Regular cardiac myocyte (primary cell): Measurements from ENCODE around the gene TMEM86B. TPM values are rescaled to one million over a fixed set of nuclear protein-coding genes. Genes with fewer than 3 reads are reported as not detected.

Source experiments
- total RNA-seq: library from RNA; depleted of rRNA; stranded (reverse); fragments of >200 nt; gene quantifications from 2 replicates; pipeline ENCODE4 v1.2.3, GENCODE V29; 2014

Gene TMEM86B
- 1.5 and 2.3 TPM in 2 replicates for total RNA-seq

GRCh38 chr19:55228403-55229031 lies at the start of gene TMEM86B:
Gene TMEM86B (minus strand): TSS chr19:55228763. CDS start chr19:55228741, 22 bp downstream.

DNA sequence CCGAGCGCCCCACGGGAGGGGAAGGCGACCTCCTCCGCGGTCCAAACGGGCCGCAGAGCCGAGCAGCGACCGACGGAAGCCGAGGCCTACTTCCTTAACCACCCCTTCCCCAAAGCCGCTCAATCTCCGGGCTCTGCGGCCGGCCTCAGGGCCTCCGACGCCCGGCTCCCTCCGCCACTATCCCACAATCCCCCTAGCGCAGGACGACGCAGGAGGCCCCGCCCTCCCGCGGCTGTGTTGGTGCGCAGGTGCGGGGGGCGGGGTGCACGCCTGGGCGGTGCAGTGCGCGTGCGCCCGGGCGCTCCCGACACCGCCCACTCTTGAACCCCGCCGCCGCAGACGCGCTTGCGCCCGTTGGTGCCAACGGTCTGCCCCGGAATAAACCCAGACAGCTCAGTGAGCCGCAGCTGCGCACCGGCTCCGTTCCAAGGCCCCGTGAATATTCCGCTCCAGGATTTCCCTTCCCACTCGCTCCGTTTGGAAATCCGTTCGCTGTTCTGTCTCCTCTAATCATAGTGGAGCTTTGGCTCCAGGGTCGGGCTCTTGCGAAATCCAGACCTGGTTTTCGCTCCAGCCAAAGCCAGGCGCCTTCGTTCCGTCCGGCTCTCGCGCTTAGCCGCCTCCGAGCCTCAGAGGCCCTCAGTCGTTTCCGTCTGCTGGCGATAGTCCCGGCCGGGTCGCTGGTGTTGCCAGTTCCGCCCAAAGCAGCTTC lies 30.4 kb upstream of the TMEM86B start, which contains the start of gene PPP6R1:
Gene PPP6R1, minus strand, starts transcription at position 190 of the 712 bp plus-strand sequence. CDS start 11,914 bp downstream, outside the sequence.

GRCh38 chr19:55208880-55209692 lies 19.5 kb downstream of the TMEM86B start, which contains the start of gene PTPRH:
Gene PTPRH (minus strand): TSS chr19:55209501. CDS start chr19:55209433, 68 bp downstream.

GRCh38 chr19:55179606-55180484 lies 48.7 kb downstream of the TMEM86B start, which contains the start of gene SYT5:
Gene SYT5 (minus strand): TSS chr19:55180289. CDS start chr19:55179041, 1,248 bp downstream.

Other genes starting within 250 kb of the TMEM86B start
- not detected in 2 replicates for gene GP6, start 190.5 kb downstream of the TMEM86B start, total RNA-seq
- 10.0 and 11.3 TPM in 2 replicates for gene RDH13, start 165.6 kb downstream of the TMEM86B start, total RNA-seq
- 0.56 and 1.3 TPM in 2 replicates for gene EPS8L1, start 152.9 kb downstream of the TMEM86B start, total RNA-seq
- gene PPP1R12C, start 111.1 kb downstream of the TMEM86B start, total RNA-seq, result 31.0 and 42.9 TPM in 2 replicates
- gene TNNT1, start 79.6 kb downstream of the TMEM86B start, total RNA-seq, result 3.4 and 3.8 TPM in 2 replicates
- gene TNNI3, start 71.0 kb downstream of the TMEM86B start, total RNA-seq, result not detected in 2 replicates
- 0.77 and 0.85 TPM in 2 replicates for gene DNAAF3, start 62.1 kb downstream of the TMEM86B start, total RNA-seq
- gene SYT5, start 48.5 kb downstream of the TMEM86B start, total RNA-seq, result 0.96 TPM in 1 of 2 replicates, not detected in the other
- gene PTPRH, start 19.3 kb downstream of the TMEM86B start, total RNA-seq, result 6.5 and 21.4 TPM in 2 replicates
- gene PPP6R1, start 30.3 kb upstream of the TMEM86B start, total RNA-seq, result 16.3 and 35.5 TPM in 2 replicates
- 18.9 and 40.6 TPM in 2 replicates for gene HSPBP1, start 51.3 kb upstream of the TMEM86B start, total RNA-seq
- gene BRSK1, start 55.2 kb upstream of the TMEM86B start, total RNA-seq, result 3.9 and 6.7 TPM in 2 replicates
- not detected in 2 replicates for gene TMEM150B, start 96.6 kb upstream of the TMEM86B start, total RNA-seq
- 2.7 and 7.6 TPM in 2 replicates for gene KMT5C, start 111.1 kb upstream of the TMEM86B start, total RNA-seq
- not detected in 2 replicates for gene COX6B2, start 126.0 kb upstream of the TMEM86B start, total RNA-seq
- not detected in 2 replicates for gene GARIN5B, start 134.5 kb upstream of the TMEM86B start, total RNA-seq
- gene IL11, start 141.7 kb upstream of the TMEM86B start, total RNA-seq, result 4.8 and 26.3 TPM in 2 replicates
- not detected in 2 replicates for gene TMEM190, start 148.1 kb upstream of the TMEM86B start, total RNA-seq
- gene TMEM238, start 155.5 kb upstream of the TMEM86B start, total RNA-seq, result 0.58 and 0.85 TPM in 2 replicates
- 204 and 210 TPM in 2 replicates for gene RPL28, start 157.2 kb upstream of the TMEM86B start, total RNA-seq
- 32.4 and 286 TPM in 2 replicates for gene UBE2S, start 179.0 kb upstream of the TMEM86B start, total RNA-seq
- gene SHISA7, start 214.5 kb upstream of the TMEM86B start, total RNA-seq, result not detected in 2 replicates
- gene ISOC2, start 232.9 kb upstream of the TMEM86B start, total RNA-seq, result 42.0 and 52.3 TPM in 2 replicates
- not detected in 2 replicates for gene C19orf85, start 236.0 kb upstream of the TMEM86B start, total RNA-seq
- gene ZNF628, start 247.9 kb upstream of the TMEM86B start, total RNA-seq, result 1.4 and 1.5 TPM in 2 replicates